IPS DF 4.7 (cell line): Measurements from ENCODE around the gene CCER1.
"Not testable (repeated sequence)": the region's sequence is repeated elsewhere in the genome, so short reads cannot be mapped to it uniquely, and the experiment has no call there.

Source experiments
- DNase-seq: peaks from one replicate; pipeline ENCODE4 v3.0.0-alpha.2; 2013; ENCODE audit warnings: low spot score; ENCODE audit errors: extremely low read depth

CCER1 gene

GRCh38 chr12:90954921-90955320, at the start of gene CCER1:
CCER1 (minus strand) TSS chr12:90955176; CDS start chr12:90954742, 434 bp downstream.
- DNase-seq = no peak

DNA sequence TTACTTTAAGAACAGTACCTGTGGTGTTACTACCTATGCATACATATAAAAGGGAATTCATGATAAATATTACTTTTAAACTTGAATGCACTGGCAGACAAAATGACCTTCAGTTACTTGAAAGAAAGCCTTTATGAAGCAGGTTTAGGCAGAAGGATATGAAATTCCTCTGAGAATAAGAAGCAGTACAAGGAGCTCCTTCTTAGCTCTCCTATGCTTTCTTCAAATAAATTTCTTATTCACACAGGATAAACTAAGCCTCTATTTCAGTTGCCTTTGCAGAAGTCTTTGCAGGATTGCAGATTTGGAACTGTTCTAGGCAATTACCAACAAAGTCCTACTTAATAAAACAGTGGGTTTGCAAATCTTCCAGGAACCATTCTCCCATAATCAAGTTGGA, 48.8 kb upstream of the CCER1 start:
- no peak for DNase-seq

DNA sequence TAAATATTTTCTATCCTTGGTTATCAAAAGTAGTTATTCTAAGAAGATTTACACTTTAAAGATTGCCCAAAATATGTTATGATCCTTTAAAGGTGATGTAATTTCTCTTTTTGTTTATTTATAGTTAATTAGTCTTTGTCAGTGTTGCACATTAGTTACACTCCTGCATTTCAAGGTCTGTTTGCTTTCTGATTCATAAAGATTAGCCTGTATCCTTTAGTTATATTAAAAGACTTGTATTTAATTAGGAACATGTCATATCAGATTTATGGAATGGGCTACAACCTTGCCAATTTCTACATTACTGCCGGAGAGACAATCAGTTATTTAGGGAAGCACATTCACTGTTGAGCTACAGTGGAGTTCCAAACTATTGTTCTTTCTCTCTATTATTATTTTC, 46.3 kb upstream of the CCER1 start:
- no peak for DNase-seq

- DNase-seq = no peak
These were observed 45.0 kb upstream of the CCER1 start for GRCh38 chr12:90999966-91000365.

- DNase-seq = no peak
These were observed 44.6 kb upstream of the CCER1 start for GRCh38 chr12:90999527-90999926.

DNA sequence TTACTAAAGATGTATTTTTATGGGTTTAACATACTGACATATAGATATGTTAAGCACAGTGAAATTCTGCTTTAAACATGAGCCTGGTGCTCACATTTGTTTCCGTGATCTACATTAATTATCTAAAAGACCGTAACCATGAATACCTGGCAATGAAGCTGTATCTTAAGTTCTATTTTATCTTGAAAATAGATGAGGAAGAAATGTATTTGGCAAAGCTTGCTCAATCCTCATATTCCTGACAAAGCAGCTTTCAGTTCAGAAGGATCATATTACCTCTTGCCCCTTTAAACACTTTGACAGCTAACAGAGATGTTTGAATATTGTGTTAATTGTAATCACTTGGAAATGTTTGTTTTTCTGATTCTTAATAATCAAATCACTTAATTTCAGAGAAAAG, 40.0 kb upstream of the CCER1 start:
- DNase-seq = no peak

GRCh38 chr12:90991952-90992465, 37.0 kb upstream of the CCER1 start:
- DNase-seq = no peak

DNA sequence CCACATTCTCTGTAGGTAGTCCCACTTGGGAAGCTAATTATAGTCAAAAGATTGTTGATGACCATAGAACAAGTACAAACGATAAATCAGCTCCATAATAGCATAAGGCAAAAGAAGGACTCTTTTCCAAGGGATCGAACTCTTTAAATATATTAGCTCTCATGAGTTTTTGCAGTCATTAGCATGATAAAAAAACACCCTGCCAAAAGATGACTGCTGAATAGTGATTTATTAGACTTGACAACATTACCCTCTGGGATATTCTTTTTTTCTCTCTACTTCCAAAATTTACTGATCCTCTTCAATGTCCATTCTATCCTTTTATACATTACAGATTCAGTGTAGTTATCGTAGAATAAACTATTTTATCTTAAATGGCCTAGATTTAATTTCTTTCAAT, 35.6 kb upstream of the CCER1 start:
- DNase-seq = no peak

DNA sequence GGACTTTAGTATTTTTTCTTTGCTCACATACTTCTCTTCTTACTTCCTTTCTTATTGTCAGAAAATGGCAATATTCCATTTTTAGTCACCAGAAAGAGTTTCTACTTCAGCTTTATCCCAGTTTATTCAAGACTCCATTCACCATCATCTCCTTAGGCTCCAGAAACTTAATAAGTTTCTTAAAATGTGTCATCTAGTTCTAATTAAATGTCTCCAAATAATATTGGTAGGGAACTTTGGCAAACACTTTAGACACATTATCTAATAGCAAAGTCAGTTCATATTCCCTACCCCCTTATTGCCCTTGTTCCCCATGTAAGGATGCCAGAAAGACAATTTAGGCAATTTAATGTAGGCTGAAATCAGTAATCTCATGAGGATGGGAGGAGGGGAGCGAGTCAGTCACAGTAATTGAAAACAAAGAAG, 34.7 kb upstream of the CCER1 start:
- DNase-seq = no peak

DNA sequence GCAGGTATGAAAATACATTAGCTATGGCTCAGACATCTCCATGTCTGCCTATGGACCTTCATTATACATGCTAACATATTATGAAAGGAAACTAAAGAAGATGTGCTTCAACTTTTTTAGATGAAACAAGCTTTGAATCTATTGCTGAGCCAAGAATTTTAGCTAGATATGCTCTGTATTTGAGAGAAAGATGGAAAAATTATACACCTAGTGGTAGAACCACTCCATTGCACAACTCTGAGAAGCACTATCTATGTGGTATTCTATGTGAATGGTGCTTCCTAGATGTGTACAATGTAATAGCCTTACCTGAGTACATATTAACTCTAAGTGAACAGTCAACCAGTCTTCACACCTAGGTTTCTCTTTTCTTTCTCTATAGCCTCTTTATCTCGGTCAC, 32.5 kb upstream of the CCER1 start:
- DNase-seq = no peak

DNA sequence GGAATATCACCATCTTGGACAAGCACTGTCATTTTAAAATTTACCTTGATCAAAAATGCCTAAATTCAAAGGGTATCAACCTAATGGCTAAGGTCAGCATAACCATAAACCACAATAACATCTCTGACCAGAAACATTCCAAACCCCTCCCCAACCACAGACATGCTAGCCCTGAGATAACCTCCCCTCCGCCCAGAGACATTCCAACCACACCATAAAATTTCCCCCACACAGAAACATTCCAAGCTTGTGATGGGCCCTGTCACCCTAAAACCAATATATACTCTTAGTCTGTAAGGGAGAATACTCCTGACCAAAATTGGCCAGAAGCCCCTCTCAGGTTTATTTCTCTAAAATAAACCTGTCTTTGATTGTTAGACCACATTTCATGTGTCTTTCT, 32.1 kb upstream of the CCER1 start:
- no peak for DNase-seq

DNA sequence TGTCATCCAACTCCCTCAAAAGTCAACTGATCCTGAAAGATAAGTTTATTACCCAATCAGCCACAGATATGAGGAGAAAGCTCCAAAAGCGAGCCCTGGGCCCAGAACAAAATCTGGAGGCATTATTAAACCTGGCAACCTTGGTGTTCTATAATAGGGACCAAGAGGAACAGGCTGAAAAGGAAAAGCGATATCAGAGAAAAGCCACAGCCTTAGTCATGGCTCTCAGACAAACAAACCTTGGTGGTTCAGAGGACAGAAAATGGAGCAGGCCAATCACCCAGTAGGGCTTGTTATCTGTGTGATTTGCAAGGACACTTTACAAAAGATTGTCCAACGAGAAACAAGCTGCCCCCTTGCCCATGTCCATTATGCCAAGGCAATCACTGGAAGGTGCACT, 30.4 kb upstream of the CCER1 start:
- not testable (repeated sequence) for DNase-seq

GRCh38 chr12:90984114-90984513, 29.1 kb upstream of the CCER1 start:
- peak; percentile 30 for DNase-seq

GRCh38 chr12:90982170-90982569, 27.2 kb upstream of the CCER1 start:
- no peak for DNase-seq

DNA sequence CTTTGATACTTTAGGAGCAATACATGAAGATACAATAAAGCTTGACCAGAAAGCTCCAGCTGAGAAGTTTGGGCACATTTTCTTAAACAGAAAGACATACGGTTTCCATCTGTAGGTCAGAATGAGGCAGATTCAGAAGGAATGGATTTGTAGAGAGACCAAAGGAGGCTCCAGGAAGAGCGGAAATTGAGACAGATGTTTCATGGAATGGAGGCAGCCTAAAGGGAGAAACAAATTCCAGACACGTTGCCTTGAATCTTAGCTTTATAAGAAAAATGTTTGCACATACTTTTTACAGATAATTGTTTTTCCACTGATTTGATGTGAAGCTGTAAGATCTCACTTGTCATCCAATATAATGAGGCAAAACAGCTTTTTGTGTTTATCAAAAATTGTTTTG, 25.0 kb upstream of the CCER1 start:
- no peak for DNase-seq

GRCh38 chr12:90979019-90979418, 24.0 kb upstream of the CCER1 start:
- no peak for DNase-seq

- DNase-seq = no peak
These were observed 23.3 kb upstream of the CCER1 start for GRCh38 chr12:90978117-90978770.

DNA sequence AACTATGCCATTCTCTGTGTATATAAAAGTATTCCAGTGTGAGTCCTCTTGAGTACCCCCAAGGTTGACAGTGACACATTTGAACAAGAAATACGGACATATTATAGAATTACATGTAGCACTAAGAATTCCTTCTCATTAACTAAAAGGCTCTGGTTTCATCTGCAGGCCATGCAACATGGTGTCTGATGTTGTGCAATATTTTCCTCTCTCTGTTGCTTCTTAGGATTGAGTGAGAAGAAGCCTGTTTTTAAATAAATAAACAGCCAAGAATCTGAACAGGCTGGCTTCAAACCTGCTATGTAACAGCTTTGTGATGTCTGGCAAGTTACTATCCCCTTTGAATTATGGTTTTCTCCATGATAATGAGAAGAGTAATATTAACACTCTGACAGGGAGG, 22.2 kb upstream of the CCER1 start:
- no peak for DNase-seq

DNA sequence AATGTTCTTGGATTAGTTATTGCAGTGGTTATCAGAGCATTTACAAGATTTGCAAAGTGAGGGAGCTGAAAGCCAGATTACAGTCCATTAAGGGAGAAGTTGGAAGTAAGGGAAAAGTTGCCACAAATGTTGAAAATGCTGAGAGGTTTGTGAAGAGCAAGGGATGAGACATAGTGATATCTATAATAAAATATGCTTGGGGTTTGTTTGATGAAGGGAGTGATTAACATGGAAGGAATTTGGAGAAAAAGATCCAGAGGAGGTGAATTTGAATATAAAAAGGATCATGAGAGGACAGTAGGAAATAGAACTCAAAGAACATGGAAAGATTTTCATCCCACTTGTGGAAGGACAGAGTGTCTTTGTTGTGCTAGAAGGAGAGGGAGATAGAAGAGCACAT, 19.3 kb upstream of the CCER1 start:
- no peak for DNase-seq

DNA sequence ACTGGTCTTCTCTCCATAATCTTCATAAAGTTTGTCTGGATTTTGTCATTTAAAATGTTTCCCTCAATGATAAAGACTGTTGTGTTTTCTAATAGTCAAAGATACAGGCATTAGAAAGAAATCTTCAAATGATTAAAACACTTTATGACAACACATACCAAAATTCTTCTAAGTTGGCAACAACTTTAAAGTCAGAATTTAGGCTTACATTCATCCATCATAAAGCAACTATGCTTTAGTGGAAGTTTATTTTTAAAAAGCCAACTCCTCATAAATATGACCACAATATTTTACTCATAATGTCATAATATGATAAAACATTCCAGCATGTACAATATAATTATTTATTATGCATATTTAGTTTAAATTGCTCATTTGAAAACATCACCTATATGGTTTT, 17.2 kb upstream of the CCER1 start:
- DNase-seq = no peak

GRCh38 chr12:90970911-90971310, 15.9 kb upstream of the CCER1 start:
- no peak for DNase-seq

DNA sequence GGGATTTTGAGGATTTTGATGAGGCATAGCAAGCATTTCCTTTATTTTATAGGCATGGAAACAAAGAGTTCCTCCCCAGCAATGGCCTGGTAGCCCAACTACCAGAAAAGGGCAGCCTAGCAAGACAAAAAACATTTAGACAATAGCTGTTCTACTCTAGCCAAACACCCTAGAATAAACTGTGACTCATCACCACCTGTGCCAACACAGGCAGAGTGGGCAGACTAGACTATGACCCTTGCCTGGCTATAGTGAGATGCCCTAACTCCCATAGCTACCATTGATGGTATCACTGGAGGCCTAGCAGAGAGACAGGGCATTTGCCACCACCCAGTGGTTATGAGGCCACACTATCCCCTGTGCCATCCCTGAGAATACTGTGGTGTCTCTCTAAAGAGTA, 15.5 kb upstream of the CCER1 start:
- no peak for DNase-seq

- DNase-seq = no peak
These were observed 14.9 kb upstream of the CCER1 start for GRCh38 chr12:90969851-90970250.

DNA sequence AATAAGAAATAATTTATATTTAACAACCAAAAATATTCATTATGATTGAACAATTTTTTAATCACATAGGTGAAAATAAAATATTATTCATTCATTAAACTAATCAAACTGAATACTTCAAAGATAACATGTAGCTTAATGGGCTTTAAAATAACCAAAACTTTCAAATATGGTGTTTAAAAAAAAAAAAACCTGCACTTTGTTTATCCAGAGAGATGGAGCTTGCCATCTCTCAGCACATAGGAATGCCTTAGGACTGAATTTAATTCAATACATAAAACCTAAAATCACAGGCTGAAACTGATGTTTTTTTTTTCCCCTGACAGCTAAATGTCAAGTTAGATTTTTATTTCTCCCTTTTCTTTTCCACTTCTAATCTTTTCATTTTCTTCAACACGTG, 14.4 kb upstream of the CCER1 start:
- no peak for DNase-seq
